Activated CD4-positive, alpha-beta T cell treated with anti-CD3 and anti-CD28 coated beads, Interleukin-2, amount 50 U/mL, for 24 hours (primary cell): ENCODE measurements around the gene NOTCH1.

ENCODE experiments used
- DNase-seq, 2 donors: peaks; one replicate each; pipeline ENCODE4 v3.0.0-alpha.2; 2020; ENCODE audit warnings: low read depth in 1 of 2, low spot score in 1 of 2

The NOTCH1 gene

GRCh38 chr9:136466155-136466541 lies 79.7 kb downstream of the NOTCH1 start:
- no peak for DNase-seq

- no peak for DNase-seq
Measured at GRCh38 chr9:136465500-136466154, 80.2 kb downstream of the NOTCH1 start.

GRCh38 chr9:136464241-136464640 lies 81.6 kb downstream of the NOTCH1 start:
- no peak for DNase-seq

GRCh38 chr9:136463578-136463977 lies 82.3 kb downstream of the NOTCH1 start:
- DNase-seq: no peak

GRCh38 chr9:136462664-136463063 lies 83.2 kb downstream of the NOTCH1 start:
- DNase-seq: no peak

- DNase-seq: no peak
Measured at GRCh38 chr9:136460772-136461325, 85.0 kb downstream of the NOTCH1 start.

- no peak for DNase-seq
Measured at GRCh38 chr9:136459425-136459824, 86.4 kb downstream of the NOTCH1 start.

- no peak for DNase-seq
Measured at GRCh38 chr9:136457326-136457725, 88.5 kb downstream of the NOTCH1 start.

- no peak for DNase-seq
Measured at GRCh38 chr9:136456258-136456657, 89.6 kb downstream of the NOTCH1 start.

GRCh38 chr9:136455043-136456002 lies 90.5 kb downstream of the NOTCH1 start:
- no peak for DNase-seq

- no peak for DNase-seq
Measured at GRCh38 chr9:136454026-136454796, 91.6 kb downstream of the NOTCH1 start.

GRCh38 chr9:136453326-136453725 lies 92.5 kb downstream of the NOTCH1 start:
- DNase-seq: no peak

- DNase-seq: no peak
Measured at GRCh38 chr9:136451221-136451877, 94.5 kb downstream of the NOTCH1 start.

- no peak for DNase-seq
Measured at GRCh38 chr9:136448655-136449054, 97.2 kb downstream of the NOTCH1 start.

- DNase-seq: no peak
Measured at GRCh38 chr9:136447173-136447778, 98.6 kb downstream of the NOTCH1 start.

- DNase-seq: no peak
Measured at GRCh38 chr9:136445799-136446198, 100.0 kb downstream of the NOTCH1 start.
